Hepatocyte (in vitro differentiated cells): ENCODE data around the gene RPTOR. TPM values are rescaled to one million over a fixed set of nuclear protein-coding genes. Genes with fewer than 3 reads are reported as not detected.

Source experiments
- DNase-seq: peaks from one replicate; pipeline ENCODE4 v3.0.0-alpha.2; 2016; ENCODE audit warnings: low spot score
- H2AFZ ChIP-seq: fragments of 200-600 bp; sonication (generic); 2 replicates; pipeline ENCODE4 v1.6.0; 2016; ENCODE audit warnings: antibody characterized with exemption, mild to moderate bottlenecking
- H3K27ac ChIP-seq: fragments of 200-600 bp; sonication (generic); 2 replicates; pipeline ENCODE4 v1.5.1; 2016; ENCODE audit warnings: mild to moderate bottlenecking
- H3K27me3 ChIP-seq: fragments of 200-600 bp; sonication (generic); 2 replicates; pipeline ENCODE4 v1.6.1; 2016
- H3K36me3 ChIP-seq: fragments of 200-600 bp; sonication (generic); replicated peaks from 2 replicates; pipeline ENCODE4 v1.5.1; 2016; ENCODE audit warnings: low read depth; ENCODE audit not compliant: insufficient read depth
- H3K4me1 ChIP-seq: fragments of 200-600 bp; sonication (generic); 2 replicates; pipeline ENCODE4 v1.5.1; 2016; ENCODE audit warnings: mild to moderate bottlenecking, moderate library complexity; ENCODE audit not compliant: insufficient read depth
- H3K4me2 ChIP-seq: fragments of 200-600 bp; sonication (generic); 2 replicates; pipeline ENCODE4 v1.6.0; 2016
- H3K4me3 ChIP-seq: fragments of 200-600 bp; sonication (generic); 2 replicates; pipeline ENCODE4 v1.5.1; 2016; ENCODE audit warnings: mild to moderate bottlenecking
- H3K79me2 ChIP-seq: fragments of 200-600 bp; sonication (generic); 2 replicates; pipeline ENCODE4 v1.6.0; 2017; ENCODE audit warnings: mild to moderate bottlenecking
- H3K9me2 ChIP-seq: fragments of 200-600 bp; sonication (generic); replicated peaks from 2 replicates; pipeline ENCODE4 v1.6.0; 2017; ENCODE audit warnings: mild to moderate bottlenecking; ENCODE audit not compliant: insufficient read depth
- H3K9me3 ChIP-seq: fragments of 200-600 bp; sonication (generic); 2 replicates; pipeline ENCODE4 v1.5.1; 2016; ENCODE audit warnings: low read depth, mild to moderate bottlenecking
- H4K20me1 ChIP-seq: fragments of 200-600 bp; sonication (generic); 2 replicates; pipeline ENCODE4 v1.6.0; 2016; ENCODE audit warnings: mild to moderate bottlenecking; ENCODE audit not compliant: insufficient read depth, poor library complexity, severe bottlenecking
- EZH2 ChIP-seq: fragments of 200-600 bp; sonication (generic); IDR thresholded peaks from 2 replicates; pipeline ENCODE4 v1.6.1; 2016; ENCODE audit warnings: antibody characterized with exemption, mild to moderate bottlenecking, borderline replicate concordance
- EZH2phosphoT487 ChIP-seq: fragments of 200-600 bp; sonication (generic); IDR thresholded peaks from one replicate; pipeline ENCODE4 v1.6.1; 2018; ENCODE audit warnings: antibody characterized with exemption, mild to moderate bottlenecking, low read depth, moderate library complexity; ENCODE audit not compliant: unreplicated experiment, severe bottlenecking
- WGBS: methylation state at CpG from one replicate; pipeline ENCODE4 v1.1.6; 2016; ENCODE audit warnings: low lambda C conversion rate; ENCODE audit errors: missing lambda C conversion rate; 5-methylcytosine and 5-hydroxymethylcytosine counted together
- polyA plus RNA-seq: library from polyadenylated mRNA; unstranded; fragments of >200 nt; fragmentation: Nextera tagmentation; extraction: Ambion mirVana; gene quantifications from 2 replicates; pipeline ENCODE4 v1.2.1, GENCODE V29; 2016
- total RNA-seq: library from RNA; depleted of rRNA; stranded (reverse); fragments of >200 nt; gene quantifications from 2 replicates; pipeline ENCODE4 v1.2.3, GENCODE V29; 2014
- TF ChIP-seq, protein P1 (sequence below): fragments of 200-600 bp; sonication (generic); IDR thresholded peaks from 2 replicates; pipeline ENCODE4 v1.5.1; 2016; ENCODE audit warnings: antibody characterized with exemption, mild to moderate bottlenecking; ENCODE audit not compliant: poor library complexity

Gene RPTOR
- total and polyA plus RNA-seq, 2 experiments from 2014 or later = 14.1 to 20.6 TPM

DNA sequence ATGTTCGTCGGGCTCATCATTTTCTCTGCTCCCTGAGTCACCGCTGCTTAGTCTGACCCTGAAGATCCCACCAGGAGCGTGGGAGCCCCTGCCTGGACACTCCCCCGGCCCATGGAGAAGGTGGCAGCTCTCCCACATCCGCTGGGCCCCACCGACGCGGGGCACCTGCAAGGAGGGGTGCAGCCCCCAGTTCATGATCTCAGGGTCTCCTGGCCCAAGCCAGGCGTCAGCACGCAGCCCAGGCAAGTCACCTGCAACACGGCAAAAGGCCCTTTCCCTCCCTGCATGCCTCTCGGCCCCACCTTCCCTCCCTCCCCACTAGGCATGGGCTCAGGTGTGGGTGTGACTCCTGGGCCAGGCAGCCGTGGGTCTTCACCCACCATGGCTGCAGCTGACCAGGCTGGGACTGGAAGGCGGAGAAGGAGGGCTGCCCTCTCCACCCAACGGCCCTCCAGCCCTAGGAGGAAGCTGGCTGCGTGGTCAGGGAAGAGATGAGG, 437.3 kb downstream of the RPTOR start:
- no peak for TF ChIP-seq EZH2
- TF ChIP-seq, protein P1, sequence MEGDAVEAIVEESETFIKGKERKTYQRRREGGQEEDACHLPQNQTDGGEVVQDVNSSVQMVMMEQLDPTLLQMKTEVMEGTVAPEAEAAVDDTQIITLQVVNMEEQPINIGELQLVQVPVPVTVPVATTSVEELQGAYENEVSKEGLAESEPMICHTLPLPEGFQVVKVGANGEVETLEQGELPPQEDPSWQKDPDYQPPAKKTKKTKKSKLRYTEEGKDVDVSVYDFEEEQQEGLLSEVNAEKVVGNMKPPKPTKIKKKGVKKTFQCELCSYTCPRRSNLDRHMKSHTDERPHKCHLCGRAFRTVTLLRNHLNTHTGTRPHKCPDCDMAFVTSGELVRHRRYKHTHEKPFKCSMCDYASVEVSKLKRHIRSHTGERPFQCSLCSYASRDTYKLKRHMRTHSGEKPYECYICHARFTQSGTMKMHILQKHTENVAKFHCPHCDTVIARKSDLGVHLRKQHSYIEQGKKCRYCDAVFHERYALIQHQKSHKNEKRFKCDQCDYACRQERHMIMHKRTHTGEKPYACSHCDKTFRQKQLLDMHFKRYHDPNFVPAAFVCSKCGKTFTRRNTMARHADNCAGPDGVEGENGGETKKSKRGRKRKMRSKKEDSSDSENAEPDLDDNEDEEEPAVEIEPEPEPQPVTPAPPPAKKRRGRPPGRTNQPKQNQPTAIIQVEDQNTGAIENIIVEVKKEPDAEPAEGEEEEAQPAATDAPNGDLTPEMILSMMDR = no peak
- TF ChIP-seq EZH2phosphoT487 = no peak
- H3K9me2 ChIP-seq = no peaks in the 10 kb centered on the region
- H3K9me3 ChIP-seq = no peaks in the 10 kb centered on the region
- H3K4me2 ChIP-seq = no peak overlapping the region
- H3K36me3 ChIP-seq = no peaks in the 10 kb centered on the region
- no peaks in the 10 kb centered on the region for H4K20me1 ChIP-seq
- peaks cover 5% of the 10 kb centered on the region for H3K4me1 ChIP-seq
- 86% methylated on average over 17 of the region's 17 CpGs for WGBS
- no peak for DNase-seq
- no peaks in the 10 kb centered on the region for H3K27me3 ChIP-seq
- H3K27ac ChIP-seq = no peak overlapping the region
- no peak overlapping the region for H3K4me3 ChIP-seq
- no peak overlapping the region for H2AFZ ChIP-seq
- H3K79me2 ChIP-seq = no peaks in the 10 kb centered on the region

- no peak for DNase-seq
- H4K20me1 ChIP-seq = no peaks in the 10 kb centered on the region
- TF ChIP-seq EZH2phosphoT487 (no peak), EZH2 (no peak)
- H3K27me3 ChIP-seq = no peaks in the 10 kb centered on the region
- H3K9me3 ChIP-seq = no peaks in the 10 kb centered on the region
- H3K27ac ChIP-seq = no peak overlapping the region
- no peaks in the 10 kb centered on the region for H3K36me3 ChIP-seq
- H3K9me2 ChIP-seq = no peaks in the 10 kb centered on the region
- peaks cover 5% of the 10 kb centered on the region for H3K4me1 ChIP-seq
- no peak overlapping the region for H3K4me3 ChIP-seq
- no peak overlapping the region for H3K4me2 ChIP-seq
- H3K79me2 ChIP-seq = no peaks in the 10 kb centered on the region
- 93% methylated on average over 17 of the region's 17 CpGs for WGBS
- H2AFZ ChIP-seq = no peak overlapping the region
These were observed 437.9 kb downstream of the RPTOR start for GRCh38 chr17:80982426-80982974.

DNA sequence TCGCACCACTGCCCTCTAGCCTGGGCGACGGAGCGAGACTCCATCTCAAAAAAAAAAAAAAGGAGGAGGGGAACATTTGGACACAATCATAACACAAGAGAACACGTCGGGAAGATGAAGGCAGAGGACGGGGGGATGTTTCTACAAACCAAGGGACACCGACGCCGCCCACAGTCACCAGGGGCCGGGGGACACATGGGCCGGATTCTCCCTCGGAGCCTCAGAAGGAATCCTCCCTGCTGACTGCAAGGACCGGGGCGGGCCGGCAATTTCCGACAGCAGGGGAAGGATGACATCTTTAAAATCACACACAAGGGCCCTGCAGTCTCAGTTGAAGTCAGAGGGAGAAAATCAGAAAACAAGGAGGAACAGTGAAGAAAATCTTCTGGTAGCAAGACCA, 438.9 kb downstream of the RPTOR start:
- 93% methylated on average over 17 of the region's 17 CpGs for WGBS
- H3K36me3 ChIP-seq = no peaks in the 10 kb centered on the region
- H3K9me3 ChIP-seq = no peaks in the 10 kb centered on the region
- H3K4me1 ChIP-seq = peaks cover 5% of the 10 kb centered on the region
- no peak for DNase-seq
- H3K27me3 ChIP-seq = no peaks in the 10 kb centered on the region
- H3K27ac ChIP-seq = no peak overlapping the region
- TF ChIP-seq EZH2 = no peak
- TF ChIP-seq, protein P1 = no peak
- H3K79me2 ChIP-seq = no peaks in the 10 kb centered on the region
- no peak overlapping the region for H2AFZ ChIP-seq
- H3K4me3 ChIP-seq = no peak overlapping the region
- H4K20me1 ChIP-seq = no peaks in the 10 kb centered on the region
- H3K9me2 ChIP-seq = no peaks in the 10 kb centered on the region
- no peak overlapping the region for H3K4me2 ChIP-seq

GRCh38 chr17:80984749-80985148, 440.1 kb downstream of the RPTOR start:
- WGBS = 46% methylated on average over 7 of the region's 7 CpGs

More at GRCh38 chr17:80984749-80985148, 440.1 kb downstream of the RPTOR start:
- Histone ChIP-seq H2AFZ (no peak overlapping the region), H3K79me2 (no peaks in the 10 kb centered on the region), H3K36me3 (no peaks in the 10 kb centered on the region), H3K27ac (no peak overlapping the region), H3K9me3 (no peaks in the 10 kb centered on the region), H3K27me3 (no peaks in the 10 kb centered on the region), H3K4me3 (no peak overlapping the region), H3K4me2 (no peak overlapping the region), H3K9me2 (no peaks in the 10 kb centered on the region), H3K4me1 (peaks cover 5% of the 10 kb centered on the region), H4K20me1 (no peaks in the 10 kb centered on the region)
- peak; percentile 58 for DNase-seq
- TF ChIP-seq, protein P1 = peak; percentile 11
- TF ChIP-seq EZH2phosphoT487 (no peak), EZH2 (no peak)
